ENCODE results near the gene ATAD3B.
A peak's percentile ranks its signal among the peaks of the same experiment; 100 is the strongest.

ATAD3B gene

GRCh38 chr1:1536019-1536937 lies 64.7 kb downstream of the ATAD3B start:
- DNase-seq, result no peak

DNA sequence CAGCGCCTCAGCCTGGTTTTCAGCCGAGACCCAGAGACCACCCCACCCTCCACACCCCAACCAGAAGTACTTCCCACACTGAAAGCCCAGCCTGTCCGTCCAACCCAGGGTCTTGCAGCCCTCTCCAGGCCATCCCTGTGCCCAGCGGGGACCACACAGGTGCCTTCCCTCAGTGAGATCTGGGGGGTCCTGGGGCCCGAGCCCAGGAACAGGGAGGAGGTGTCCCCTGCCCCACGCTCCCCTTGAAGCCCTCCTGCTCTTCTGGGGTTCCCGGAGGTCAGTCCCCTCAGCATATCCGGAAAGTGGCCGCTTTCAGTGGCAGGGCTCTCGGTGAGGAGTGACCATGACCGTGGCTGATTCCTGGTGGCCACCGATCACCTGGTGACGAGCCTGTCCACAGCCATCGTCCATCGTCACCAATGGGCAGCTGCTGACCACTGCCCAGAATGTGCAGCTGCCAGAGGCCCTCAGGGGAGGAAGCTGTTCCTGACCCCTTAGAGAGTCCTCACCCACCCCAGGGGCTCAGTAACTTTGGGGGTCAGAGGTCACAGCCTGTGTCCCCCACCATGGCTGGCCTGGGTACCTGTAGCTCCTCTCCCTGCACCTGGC lies 65.5 kb downstream of the ATAD3B start:
- no peak for DNase-seq

GRCh38 chr1:1537626-1538250 lies 66.2 kb downstream of the ATAD3B start:
- DNase-seq, result no peak

- DNase-seq, result no peak
Measured at GRCh38 chr1:1538334-1538733, 66.8 kb downstream of the ATAD3B start.

GRCh38 chr1:1538989-1539309 lies 67.4 kb downstream of the ATAD3B start:
- DNase-seq, result no peak

DNA sequence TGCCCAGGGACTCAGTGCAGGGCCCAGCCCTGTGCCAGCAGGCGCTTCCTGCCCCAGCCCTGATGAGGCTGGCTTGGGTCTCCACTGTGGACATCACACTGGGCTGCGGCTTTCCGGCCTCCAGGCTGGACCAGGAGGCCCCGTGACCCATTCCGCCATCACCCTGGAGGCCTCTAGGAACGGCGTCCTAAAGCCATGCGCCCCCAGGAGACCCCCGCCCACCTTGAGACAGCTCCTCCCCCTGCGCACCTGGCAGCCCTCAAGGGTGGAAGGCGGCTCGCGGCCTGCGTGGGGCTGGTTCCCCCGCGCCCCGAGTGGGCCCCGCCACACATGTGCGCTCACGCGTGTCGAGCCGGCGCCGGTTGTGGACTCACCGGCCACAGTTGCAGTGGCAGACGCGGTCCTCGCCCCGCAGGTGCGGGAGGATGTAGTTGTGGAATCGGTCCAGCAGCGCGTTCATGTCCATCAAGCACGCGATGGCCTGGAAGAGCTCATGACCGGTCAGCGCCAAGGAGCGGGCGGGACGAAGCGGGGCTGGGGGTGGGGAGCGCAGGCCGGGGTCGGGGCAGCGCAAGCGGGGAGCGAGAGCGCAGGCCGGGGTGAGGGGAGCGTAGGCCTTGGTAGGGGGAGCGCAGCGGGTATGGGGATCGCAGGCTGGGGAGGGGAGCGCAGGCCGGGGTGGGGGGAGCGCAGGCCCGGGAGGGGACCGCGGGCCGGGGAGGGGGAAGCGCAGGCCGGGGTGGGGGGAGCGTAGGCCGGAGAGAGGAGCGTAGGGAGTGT lies 67.9 kb downstream of the ATAD3B start:
- no peak for DNase-seq

- peak in 2 of 4 experiments; percentile 15 to 56 for DNase-seq
Measured at GRCh38 chr1:1540090-1540817, 68.7 kb downstream of the ATAD3B start, which contains the start of gene TMEM240. Gene TMEM240 (minus strand): TSS chr1:1540624. CDS start chr1:1540346, 278 bp downstream.

GRCh38 chr1:1540818-1541628 lies 69.5 kb downstream of the ATAD3B start:
- DNase-seq, result no peak

DNA sequence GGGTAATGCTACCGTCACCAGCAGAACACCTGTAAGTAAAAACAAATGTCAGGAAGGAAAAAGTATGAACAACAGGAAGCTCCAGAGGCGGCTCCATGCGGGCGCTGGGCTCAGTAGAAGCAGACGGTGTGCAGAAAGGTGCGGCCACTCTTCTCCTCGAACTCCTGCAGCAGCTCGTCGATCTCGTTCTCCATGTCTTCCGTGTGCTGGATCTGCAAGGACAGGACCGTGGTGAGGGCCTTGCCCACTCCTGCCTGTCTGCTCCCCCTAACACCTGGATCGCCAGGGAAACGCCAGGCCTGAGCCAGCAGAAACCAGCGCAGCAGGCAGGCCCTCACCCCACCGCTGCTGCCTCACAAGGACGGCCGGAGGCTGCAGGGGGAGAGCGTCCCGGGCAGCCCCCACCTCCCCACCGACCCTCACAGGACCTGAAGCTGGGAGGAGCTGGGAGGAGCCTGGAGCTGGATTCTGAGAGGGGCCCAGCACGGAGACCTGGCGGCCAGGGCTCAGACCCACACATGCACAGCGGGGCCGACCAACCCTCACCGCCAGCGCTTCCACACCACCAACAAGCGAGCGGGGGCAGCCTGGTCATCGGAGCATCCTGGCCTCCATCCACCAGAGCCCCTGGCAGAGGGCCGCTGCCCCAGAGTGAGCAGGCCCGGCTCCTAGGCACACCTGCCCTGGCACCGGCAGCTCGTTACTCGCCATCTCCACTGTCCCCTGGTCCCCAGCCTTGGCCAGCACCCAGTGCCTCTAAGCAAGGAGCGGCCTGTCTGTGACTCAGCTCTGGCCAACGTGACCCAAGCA lies 70.6 kb downstream of the ATAD3B start:
- DNase-seq, result no peak

DNA sequence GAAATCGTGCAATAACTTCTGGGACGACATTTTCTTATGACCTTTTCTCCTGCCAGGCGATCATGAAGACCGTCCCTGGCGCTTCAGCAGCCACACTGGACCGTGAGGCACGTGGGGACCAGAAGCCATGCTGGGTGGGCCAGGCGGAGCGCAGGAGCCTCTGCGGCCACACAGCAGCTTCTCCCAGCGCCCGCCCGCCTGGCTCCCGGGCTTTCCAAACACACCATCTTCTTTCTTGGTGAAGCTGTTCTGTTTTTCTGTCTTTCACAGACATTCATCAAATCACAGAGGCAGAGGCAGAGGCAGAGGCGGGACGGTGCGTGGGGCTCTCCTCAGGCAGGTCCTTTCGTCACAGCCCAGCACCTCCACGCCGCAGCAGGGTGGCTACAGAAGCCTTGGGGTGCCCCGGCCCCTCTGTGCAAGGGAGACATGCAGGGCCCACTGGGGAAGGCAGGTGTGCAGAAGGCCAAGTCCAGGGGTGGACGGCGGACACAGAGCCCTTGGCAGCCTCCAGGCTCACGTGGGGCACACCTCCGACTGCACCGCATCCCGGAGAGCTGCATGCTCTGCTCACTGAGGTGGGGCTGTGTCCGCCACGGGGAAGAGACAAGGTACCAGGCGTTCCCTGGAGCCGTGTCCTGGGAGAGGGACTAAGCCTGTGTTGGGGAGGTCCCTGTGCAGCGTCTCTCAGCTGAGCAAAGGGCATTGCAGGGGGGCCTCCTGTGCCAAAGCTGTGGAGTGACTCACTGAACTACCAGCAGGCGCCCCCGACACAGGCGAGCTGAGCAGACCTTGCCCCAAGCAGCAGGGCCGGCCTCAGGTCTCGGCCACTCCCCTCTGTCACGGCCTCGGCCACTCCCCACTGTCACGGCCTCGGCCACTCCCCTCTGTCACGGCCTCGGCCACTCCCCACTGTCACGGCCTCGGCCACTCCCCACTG lies 71.5 kb downstream of the ATAD3B start:
- no peak for DNase-seq

GRCh38 chr1:1543706-1544099 lies 72.1 kb downstream of the ATAD3B start:
- no peak for DNase-seq

- DNase-seq, result no peak
Measured at GRCh38 chr1:1544544-1544943, 73.0 kb downstream of the ATAD3B start.

Measured in activated naive CD4-positive, alpha-beta T cell (primary cell).